GM15510 (cell line): ENCODE measurements around the gene BLOC1S1.

Experiments used
- POLR2A ChIP-seq: IDR thresholded peaks from 3 replicates; pipeline ENCODE4 v1.6.1; 2011; ENCODE audit warnings: borderline replicate concordance; ENCODE audit not compliant: insufficient read length; ENCODE audit errors: extremely low read depth

Gene BLOC1S1

GRCh38 chr12:55703901-55704761 is 11.7 kb upstream of the BLOC1S1 start:
- TF ChIP-seq POLR2A = no peak

- TF ChIP-seq POLR2A = no peak
These were observed 10.8 kb upstream of the BLOC1S1 start for GRCh38 chr12:55704824-55705718.

- TF ChIP-seq POLR2A = no peak
These were observed 10.0 kb upstream of the BLOC1S1 start for GRCh38 chr12:55705782-55706402.

GRCh38 chr12:55706568-55707218 is 9.2 kb upstream of the BLOC1S1 start:
- no peak for TF ChIP-seq POLR2A

- TF ChIP-seq POLR2A = no peak
These were observed 8.6 kb upstream of the BLOC1S1 start for GRCh38 chr12:55707219-55707671.

GRCh38 chr12:55707841-55708694 is 7.8 kb upstream of the BLOC1S1 start, which contains the start of gene ITGA7:
Gene ITGA7 (minus strand): TSS chr12:55707904. CDS start chr12:55707682, 222 bp downstream.
- no peak for TF ChIP-seq POLR2A

GRCh38 chr12:55708695-55709233 is 7.1 kb upstream of the BLOC1S1 start:
- no peak for TF ChIP-seq POLR2A

- no peak for TF ChIP-seq POLR2A
These were observed 3.9 kb upstream of the BLOC1S1 start for GRCh38 chr12:55711786-55712553.

GRCh38 chr12:55712700-55713415 is 3.0 kb upstream of the BLOC1S1 start:
- TF ChIP-seq POLR2A = no peak

- no peak for TF ChIP-seq POLR2A
These were observed 2.1 kb upstream of the BLOC1S1 start for GRCh38 chr12:55713721-55714120.

GRCh38 chr12:55715169-55715764 is 579 bp upstream of the BLOC1S1 start:
- TF ChIP-seq POLR2A = no peak
